ENCODE measurements around the gene FHIP2A.
"Not testable (repeated sequence)": the region's sequence is repeated elsewhere in the genome, so short reads cannot be mapped to it uniquely, and the experiment has no call there.

Gene FHIP2A

GRCh38 chr10:114821915-114822443, 399 bp downstream of the FHIP2A start:
- DNase-seq = no peak

- peak; percentile 48 for DNase-seq
Measured at GRCh38 chr10:114822444-114823076, 980 bp downstream of the FHIP2A start.

GRCh38 chr10:114823077-114823463, 1.5 kb downstream of the FHIP2A start:
- no peak for DNase-seq

- no peak for DNase-seq
Measured at GRCh38 chr10:114824391-114824790, 2.8 kb downstream of the FHIP2A start.

- no peak for DNase-seq
Measured at GRCh38 chr10:114825513-114826253, 4.1 kb downstream of the FHIP2A start.

GRCh38 chr10:114829160-114829909, 7.8 kb downstream of the FHIP2A start:
- DNase-seq = no peak

GRCh38 chr10:114831186-114831867, 9.7 kb downstream of the FHIP2A start:
- no peak for DNase-seq

GRCh38 chr10:114837690-114838089, 16.1 kb downstream of the FHIP2A start:
- DNase-seq = no peak

GRCh38 chr10:114839901-114840300, 18.3 kb downstream of the FHIP2A start:
- DNase-seq = no peak

GRCh38 chr10:114845978-114846693, 24.6 kb downstream of the FHIP2A start:
- no peak for DNase-seq

GRCh38 chr10:114847517-114847916, 25.9 kb downstream of the FHIP2A start:
- not testable (repeated sequence) for DNase-seq

- DNase-seq = no peak
Measured at GRCh38 chr10:114849674-114850073, 28.1 kb downstream of the FHIP2A start.

- DNase-seq = no peak
Measured at GRCh38 chr10:114850126-114850525, 28.5 kb downstream of the FHIP2A start.

GRCh38 chr10:114851336-114851735, 29.8 kb downstream of the FHIP2A start:
- no peak for DNase-seq

- DNase-seq = no peak
Measured at GRCh38 chr10:114852197-114852596, 30.6 kb downstream of the FHIP2A start.

- no peak for DNase-seq
Measured at GRCh38 chr10:114854906-114855305, 33.3 kb downstream of the FHIP2A start.

- DNase-seq = no peak
Measured at GRCh38 chr10:114855776-114856543, 34.4 kb downstream of the FHIP2A start.

- no peak for DNase-seq
Measured at GRCh38 chr10:114856544-114857287, 35.1 kb downstream of the FHIP2A start.

GRCh38 chr10:114857288-114857565, 35.6 kb downstream of the FHIP2A start:
- not testable (repeated sequence) for DNase-seq

- no peak for DNase-seq
Measured at GRCh38 chr10:114857922-114858629, 36.5 kb downstream of the FHIP2A start.

Data from NCI-H82 (cell line).